H1 (cell line): ENCODE results near the gene SPTBN1. TPM values are rescaled to one million over a fixed set of nuclear protein-coding genes. Genes with fewer than 3 reads are reported as not detected.

ENCODE experiments used
- CTCF ChIA-PET: fragments of 300-600 bp; sonication (Branson Sonifier 250); formaldehyde crosslinking; loops from one replicate; lab custom pipeline; 2021; ENCODE audit not compliant: partially characterized antibody; lab: Charles Lee
- POLR2A ChIA-PET: fragments of 300-600 bp; sonication (Branson Sonifier 250); formaldehyde crosslinking; loops from one replicate; lab custom pipeline; 2021; ENCODE audit warnings: inconsistent platforms; ENCODE audit not compliant: partially characterized antibody; lab: Charles Lee
- DNase-seq, 2 experiments: peaks; one replicate each; pipeline versions ENCODE4 v3.0.0 to v3.0.0-alpha.2; 2010 to 2022; ENCODE audit warnings: low spot score in 2 of 2, low read depth in 1 of 2, mixed read lengths in 1 of 2
- FAIRE-seq: peaks from 2 replicates; lab custom pipeline; 2011; peaks lifted over from hg19 to GRCh38; lab: Jason Lieb, UNC
- H2AFZ ChIP-seq: 2 replicates; pipeline ENCODE4 v1.8.1; 2012; ENCODE audit warnings: low read length, inconsistent platforms
- H2AK5ac ChIP-seq: 2 replicates; pipeline ENCODE4 v1.6.1; 2013; ENCODE audit warnings: low read depth, low read length
- H2BK120ac ChIP-seq: replicated peaks from 2 replicates; pipeline ENCODE3; 2013; ENCODE audit warnings: low read depth, low read length, inconsistent platforms
- H2BK12ac ChIP-seq: 2 replicates; pipeline ENCODE4 v1.6.1; 2013; ENCODE audit warnings: low read depth, low read length
- H2BK15ac ChIP-seq: 2 replicates; pipeline ENCODE4 v1.6.1; 2013; ENCODE audit warnings: low read length
- H2BK20ac ChIP-seq: 2 replicates; pipeline ENCODE4 v1.6.1; 2013; ENCODE audit warnings: low read length
- H2BK5ac ChIP-seq: 2 replicates; pipeline ENCODE4 v1.6.1; 2013; ENCODE audit warnings: low read depth, low read length
- H3K14ac ChIP-seq: 2 replicates; pipeline ENCODE4 v1.6.1; 2013; ENCODE audit warnings: inconsistent platforms; ENCODE audit not compliant: insufficient read length
- H3K18ac ChIP-seq: 2 replicates; pipeline ENCODE4 v1.6.1; 2013; ENCODE audit warnings: low read length; ENCODE audit errors: extremely low read depth
- H3K23ac ChIP-seq: 2 replicates; pipeline ENCODE4 v1.6.1; 2013; ENCODE audit warnings: inconsistent platforms; ENCODE audit not compliant: insufficient read length
- H3K23me2 ChIP-seq: 2 replicates; pipeline ENCODE4 v1.6.1; 2013; ENCODE audit warnings: low read depth, low read length
- H3K27ac ChIP-seq: 2 replicates; pipeline ENCODE4 v1.6.1; 2011; ENCODE audit warnings: low read depth, low read length, inconsistent platforms
- H3K27me3 ChIP-seq, 4 experiments: replicated peaks in 1 of 4; 1 replicate in 1 of 4; 2 replicates in 3 of 4; pipeline versions ENCODE4 v1.6.1 to v1.8.1; 2011 to 2013; ENCODE audit warnings: low read length in 3 of 4, mild to moderate bottlenecking in 3 of 4, inconsistent platforms in 2 of 4, mixed read lengths in 2 of 4, moderate library complexity in 1 of 4; ENCODE audit not compliant: control insufficient read depth in 3 of 4, insufficient read depth in 3 of 4; ENCODE audit errors: extremely low read depth in 1 of 4
- H3K36me3 ChIP-seq, 4 experiments: 2 replicates each; pipeline versions ENCODE4 v1.6.1 to v1.8.1; 2011 to 2013; ENCODE audit warnings: mild to moderate bottlenecking in 4 of 4, low read length in 3 of 4, moderate library complexity in 2 of 4, control low read depth in 1 of 4, inconsistent platforms in 1 of 4; ENCODE audit not compliant: insufficient read depth in 4 of 4, control insufficient read depth in 2 of 4
- H3K4ac ChIP-seq: replicated peaks from 2 replicates; pipeline ENCODE3; 2013; ENCODE audit warnings: low read length, low read depth, mixed read lengths, inconsistent platforms; ENCODE audit not compliant: insufficient read length
- H3K4me1 ChIP-seq, 4 experiments: replicated peaks in 1 of 4; 1 replicate in 1 of 4; 2 replicates in 3 of 4; pipeline versions ENCODE4 v1.6.1 to v1.8.1; 2011 to 2013; ENCODE audit warnings: low read length in 3 of 4, inconsistent platforms in 2 of 4, mixed read lengths in 1 of 4; ENCODE audit not compliant: insufficient read depth in 4 of 4, control insufficient read depth in 3 of 4
- H3K4me2 ChIP-seq, 2 experiments: 2 replicates each; pipeline versions ENCODE4 v1.6.1 to v1.8.1; 2011 to 2013; ENCODE audit warnings: low read depth in 2 of 2, low read length in 2 of 2, control low read depth in 1 of 2, inconsistent platforms in 1 of 2, mild to moderate bottlenecking in 1 of 2; ENCODE audit not compliant: insufficient read depth in 1 of 2
- H3K4me3 ChIP-seq, 4 experiments: fragments of 200-600, 300-600 bp in 1 of 4; sonication (generic), shearing (Covaris generic), sonication (Bioruptor Twin) in 1 of 4; 2 replicates each; pipeline versions ENCODE4 v1.5.1 to v1.8.1; 2011 to 2016; ENCODE audit warnings: low read length in 4 of 4, low read depth in 3 of 4, control low read depth in 2 of 4, inconsistent platforms in 2 of 4, mild to moderate bottlenecking in 2 of 4, mixed read lengths in 1 of 4, moderate library complexity in 1 of 4; ENCODE audit not compliant: insufficient read depth in 2 of 4; ENCODE audit errors: extremely low read depth in 1 of 4
- H3K56ac ChIP-seq: replicated peaks from 2 replicates; pipeline ENCODE3; 2013; ENCODE audit warnings: low read depth, mild to moderate bottlenecking, mixed read lengths, low read length, inconsistent platforms; ENCODE audit not compliant: insufficient read length
- H3K79me1 ChIP-seq: 2 replicates; pipeline ENCODE4 v1.6.1; 2013; ENCODE audit warnings: low read depth, low read length, control low read depth
- H3K79me2 ChIP-seq, 2 experiments: 2 replicates each; pipeline versions ENCODE4 v1.6.1 to v1.8.1; 2012 to 2013; ENCODE audit warnings: low read length in 2 of 2, mild to moderate bottlenecking in 2 of 2, inconsistent platforms in 1 of 2; ENCODE audit not compliant: insufficient read depth in 2 of 2, control insufficient read depth in 1 of 2
- H3K9ac ChIP-seq, 4 experiments: replicated peaks in 1 of 4; 1 replicate in 1 of 4; 2 replicates in 3 of 4; pipeline versions ENCODE4 v1.6.1 to v1.8.1; 2011 to 2013; ENCODE audit warnings: low read depth in 3 of 4, low read length in 3 of 4, control low read depth in 2 of 4, mild to moderate bottlenecking in 2 of 4, moderate library complexity in 2 of 4, inconsistent platforms in 1 of 4; ENCODE audit errors: extremely low read depth in 1 of 4
- H3K9me3 ChIP-seq, 2 experiments: 2 replicates each; pipeline versions ENCODE4 v1.6.1 to v1.8.1; 2012 to 2013; ENCODE audit warnings: mild to moderate bottlenecking in 2 of 2, moderate library complexity in 2 of 2, control low read depth in 1 of 2, inconsistent platforms in 1 of 2, low read depth in 1 of 2, low read length in 1 of 2, mixed read lengths in 1 of 2; ENCODE audit not compliant: insufficient read depth in 2 of 2
- H4K20me1 ChIP-seq, 2 experiments: replicated peaks in 1 of 2; 2 replicates each; pipeline versions ENCODE3 to v1.8.1; 2011 to 2013; ENCODE audit warnings: inconsistent platforms in 2 of 2, low read length in 2 of 2, mild to moderate bottlenecking in 1 of 2; ENCODE audit not compliant: insufficient read depth in 2 of 2, control insufficient read depth in 1 of 2
- H4K5ac ChIP-seq: 2 replicates; pipeline ENCODE4 v1.6.1; 2013; ENCODE audit warnings: low read length, low read depth, mixed read lengths, inconsistent platforms; ENCODE audit not compliant: insufficient read length
- H4K8ac ChIP-seq: 2 replicates; pipeline ENCODE4 v1.8.0; 2013; ENCODE audit warnings: mild to moderate bottlenecking, moderate library complexity, low read length, inconsistent platforms; ENCODE audit not compliant: insufficient read depth; ENCODE audit errors: extremely low read depth
- H4K91ac ChIP-seq: replicated peaks from 2 replicates; pipeline ENCODE3; 2013; ENCODE audit warnings: low read length, mixed read lengths, inconsistent platforms; ENCODE audit not compliant: insufficient read length
- BRCA1 ChIP-seq: IDR thresholded peaks from 2 replicates; pipeline ENCODE4 v1.6.1; 2012; ENCODE audit warnings: low read depth, low read length, improper control_type of control experiment
- CBX5 ChIP-seq: fragments of 300-800, 300-1000 bp; sonication (generic); IDR thresholded peaks from 2 replicates; pipeline ENCODE4 v1.7.1; 2016; ENCODE audit warnings: antibody characterized with exemption, low read length, low read depth
- CEBPB ChIP-seq: IDR thresholded peaks from 2 replicates; pipeline ENCODE4 v1.6.1; 2012; ENCODE audit warnings: low read depth, low read length
- FOSL1 ChIP-seq: IDR thresholded peaks from 2 replicates; pipeline ENCODE4 v1.6.1; 2011; ENCODE audit warnings: mild to moderate bottlenecking, low read depth, low read length, moderate library complexity; ENCODE audit not compliant: insufficient read depth
- GABPA ChIP-seq: IDR thresholded peaks from 2 replicates; pipeline ENCODE4 v1.6.1; 2011; ENCODE audit warnings: mild to moderate bottlenecking, low read length, moderate library complexity, borderline replicate concordance; ENCODE audit not compliant: insufficient read depth
- JUN ChIP-seq: IDR thresholded peaks from 2 replicates; pipeline ENCODE4 v1.6.1; 2011; ENCODE audit warnings: low read depth, mild to moderate bottlenecking, improper control_type of control experiment, low read length
- NRF1 ChIP-seq: IDR thresholded peaks from 2 replicates; pipeline ENCODE4 v1.6.1; 2011; ENCODE audit warnings: mild to moderate bottlenecking, low read depth, low read length, improper control_type of control experiment
- RAD21 ChIP-seq, 2 experiments: IDR thresholded peaks in 1 of 2; conservative IDR thresholded peaks in 1 of 2; 2 replicates each; pipeline ENCODE4 v1.6.1; 2011; ENCODE audit warnings: low read depth in 2 of 2, low read length in 2 of 2, improper control_type of control experiment in 1 of 2, inconsistent platforms in 1 of 2, mild to moderate bottlenecking in 1 of 2, moderate library complexity in 1 of 2
- RXRA ChIP-seq: IDR thresholded peaks from 2 replicates; pipeline ENCODE4 v1.6.1; 2011; ENCODE audit warnings: low read depth, mild to moderate bottlenecking, low read length, moderate library complexity; ENCODE audit not compliant: insufficient read depth
- SP2 ChIP-seq: IDR thresholded peaks from 2 replicates; pipeline ENCODE4 v1.6.1; 2012; ENCODE audit warnings: mild to moderate bottlenecking, low read length, inconsistent platforms
- TAF1 ChIP-seq: IDR thresholded peaks from 2 replicates; pipeline ENCODE4 v1.6.1; 2011; ENCODE audit warnings: mild to moderate bottlenecking, low read depth, low read length
- TBP ChIP-seq: IDR thresholded peaks from 2 replicates; pipeline ENCODE4 v1.6.1; 2011; ENCODE audit warnings: low read depth, low read length, improper control_type of control experiment
- WGBS, 2 experiments: shearing (Covaris generic) in 1 of 2; methylation state at CpG; one replicate each; pipeline versions ENCODE4 v1.1.6 to v1.1.7; 2013 to 2015; ENCODE audit warnings: low lambda C conversion rate in 2 of 2, mixed read lengths in 2 of 2, inconsistent platforms in 1 of 2, low coverage in 1 of 2, missing lambda C conversion rate in 1 of 2; ENCODE audit not compliant: insufficient replicate concordance in 2 of 2, insufficient coverage in 1 of 2, insufficient read length in 1 of 2; ENCODE audit errors: extremely low coverage in 1 of 2, missing lambda C conversion rate in 1 of 2; 5-methylcytosine and 5-hydroxymethylcytosine counted together
- polyA plus RNA-seq, 7 experiments: library from polyadenylated mRNA; depleted of rRNA in 3 of 7; stranded (reverse) in 5 of 7; unstranded in 2 of 7; fragments of >200 nt in 5 of 7; fragments of 200-250 nt in 2 of 7; gene quantifications; 1 replicate in 5 of 7; 2 replicates in 1 of 7; 4 replicates in 1 of 7; pipeline versions ENCODE4 v1.2.1 to v1.2.3, GENCODE V29; 2011 to 2013; ENCODE audit warnings: missing spikeins in 2 of 7, mixed read lengths in 2 of 7
- total RNA-seq: library from RNA; stranded (reverse); fragmentation: NEBNext Ultra II Directional; extraction: Animal tissue kit (Norgen Biotek cat#: 25700); gene quantifications from 2 replicates; pipeline ENCODE4 v1.2.1, GENCODE V29; 2021
- TF ChIP-seq, protein P1 (sequence below): IDR thresholded peaks from 2 replicates; pipeline ENCODE4 v1.6.1; 2011; ENCODE audit warnings: low read depth, mild to moderate bottlenecking, low read length; ENCODE audit not compliant: insufficient read depth
- TF ChIP-seq, protein P2 (sequence below): IDR thresholded peaks from 2 replicates; pipeline ENCODE4 v1.6.1; 2012; ENCODE audit warnings: inconsistent platforms

SPTBN1 gene
- total and polyA plus RNA-seq, 2 of the 8 experiments (the other 6 are each of a cell fraction or from before 2014, with no cell fraction given): 31.8 to 180 TPM

GRCh38 chr2:54434711-54435110 lies 21.4 kb upstream of the SPTBN1 start:
- Histone ChIP-seq H3K79me1 (no peaks in the 10 kb centered on the region), H3K36me3 (no peaks in the 10 kb centered on the region), H3K27ac (no peak overlapping the region), H2BK12ac (no peak overlapping the region), H3K4me3 (no peak overlapping the region), H3K27me3 (no peaks in the 10 kb centered on the region), H2BK5ac (no peak overlapping the region), H4K91ac (no peak overlapping the region), H3K18ac (no peak overlapping the region), H3K79me2 (no peaks in the 10 kb centered on the region), H3K23ac (no peak overlapping the region), H3K9ac (no peak overlapping the region), H3K4ac (no peak overlapping the region), H4K8ac (no peak overlapping the region), H3K9me3 (no peaks in the 10 kb centered on the region), H2BK15ac (no peak overlapping the region), H2AK5ac (no peak overlapping the region), H2AFZ (no peak overlapping the region), H2BK20ac (no peak overlapping the region), H3K56ac (no peak overlapping the region), H3K4me2 (no peak overlapping the region), H4K20me1 (no peaks in the 10 kb centered on the region), H3K23me2 (no peaks in the 10 kb centered on the region), H4K5ac (no peak overlapping the region), H2BK120ac (no peak overlapping the region), H3K4me1 (no peaks in the 10 kb centered on the region), H3K14ac (no peak overlapping the region)
- CTCF ChIA-PET: interaction anchor here (0.7 to 1.2 kb wide), 3 partner anchors 9 to 70 kb away, joined by 3 to 4 read pairs (median 3); no protein-coding TSS in a partner anchor
- POLR2A ChIA-PET: no interaction called here
- FAIRE-seq: no peak
- DNase-seq: no peak
- WGBS, 2 experiments: 83% methylated on average over 2 of the region's 2 CpGs; no CpG with 5 or more reads in 1 of the 2 experiments
- TF ChIP-seq CBX5 (no peak), TBP (no peak), RAD21 (IDR thresholded peaks at IDR 0.05 in 1 of 2, conservative IDR thresholded peaks at IDR 0.05 in 1 of 2; ENCODE audit: low read depth in 2 of 2, low read length in 2 of 2) (no peak), CEBPB (no peak), NRF1 (no peak), RXRA (no peak), JUN (no peak), GABPA (no peak), BRCA1 (no peak), TAF1 (no peak), FOSL1 (no peak), SP2 (no peak)
- TF ChIP-seq, protein P1, sequence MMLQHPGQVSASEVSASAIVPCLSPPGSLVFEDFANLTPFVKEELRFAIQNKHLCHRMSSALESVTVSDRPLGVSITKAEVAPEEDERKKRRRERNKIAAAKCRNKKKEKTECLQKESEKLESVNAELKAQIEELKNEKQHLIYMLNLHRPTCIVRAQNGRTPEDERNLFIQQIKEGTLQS: no peak
- TF ChIP-seq, protein P2, sequence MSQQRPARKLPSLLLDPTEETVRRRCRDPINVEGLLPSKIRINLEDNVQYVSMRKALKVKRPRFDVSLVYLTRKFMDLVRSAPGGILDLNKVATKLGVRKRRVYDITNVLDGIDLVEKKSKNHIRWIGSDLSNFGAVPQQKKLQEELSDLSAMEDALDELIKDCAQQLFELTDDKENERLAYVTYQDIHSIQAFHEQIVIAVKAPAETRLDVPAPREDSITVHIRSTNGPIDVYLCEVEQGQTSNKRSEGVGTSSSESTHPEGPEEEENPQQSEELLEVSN: no peak
